ENCODE data around the gene UPK1B. TPM values are rescaled to one million over a fixed set of nuclear protein-coding genes. Genes with fewer than 3 reads are reported as not detected.
"Not testable (repeated sequence)": the region's sequence is repeated elsewhere in the genome, so short reads cannot be mapped to it uniquely, and the experiment has no call there.

The UPK1B gene
- polyA plus RNA-seq, result 1 to 10 TPM in 1 of 3 donors, under 1 TPM in 2; 0.22 to 2.1 (median 0.85) TPM

GRCh38 chr3:119173325-119173724, at the start of gene UPK1B:
Gene UPK1B (plus strand): TSS chr3:119173598. CDS start chr3:119186742, 13,144 bp downstream.
- H3K27ac ChIP-seq (ENCODE audit: low read depth, low read length), result no peak within 1 kb of the TSS
- WGBS, 3 donors, result 25 to 37% (median 30%) methylated on average over 13 of the region's 13 CpGs

- H3K27ac ChIP-seq (ENCODE audit: low read depth, low read length), result no peak overlapping the region
- 90 to 95% (median 91%) methylated on average over 10 of the region's 10 CpGs for WGBS, 3 donors
Observed at GRCh38 chr3:119125342-119125741, 48.1 kb upstream of the UPK1B start.

- 62 to 76% (median 70%) methylated on average over 17 of the region's 17 CpGs for WGBS, 3 donors
- H3K27ac ChIP-seq (ENCODE audit: low read depth, low read length), result no peak overlapping the region
Observed at GRCh38 chr3:119125742-119126504, 47.5 kb upstream of the UPK1B start.

- not testable (repeated sequence) for H3K27ac ChIP-seq (ENCODE audit: low read depth, low read length)
- WGBS, 3 donors, result 46 to 59% (median 47%) methylated on average over 7 of the region's 7 CpGs
Observed at GRCh38 chr3:119130291-119130690, 43.1 kb upstream of the UPK1B start.

- not testable (repeated sequence) for H3K27ac ChIP-seq (ENCODE audit: low read depth, low read length)
- 79 to 95% (median 92%) methylated on average over 4 of the region's 4 CpGs for WGBS, 3 donors
Observed at GRCh38 chr3:119132291-119132690, 41.1 kb upstream of the UPK1B start.

GRCh38 chr3:119139360-119139759, 34.0 kb upstream of the UPK1B start:
- not testable (repeated sequence) for H3K27ac ChIP-seq (ENCODE audit: low read depth, low read length)
- 69 to 76% (median 70%) methylated on average over 4 of the region's 4 CpGs for WGBS, 3 donors

- H3K27ac ChIP-seq (ENCODE audit: low read depth, low read length), result no peak overlapping the region
- 81 to 90% (median 85%) methylated on average over 5 of the region's 5 CpGs for WGBS, 3 donors
Observed at GRCh38 chr3:119140466-119140865, 32.9 kb upstream of the UPK1B start.

- no peak overlapping the region for H3K27ac ChIP-seq (ENCODE audit: low read depth, low read length)
Observed at GRCh38 chr3:119145128-119145499, 28.3 kb upstream of the UPK1B start.

GRCh38 chr3:119145500-119146167, 27.8 kb upstream of the UPK1B start, which contains the start of gene TEX55:
Gene TEX55 (plus strand): TSS chr3:119146165. CDS start chr3:119146190, 25 bp downstream.
- 78 to 83% (median 83%) methylated on average over 23 of the region's 23 CpGs for WGBS, 3 donors
- no peak within 1 kb of the TSS for H3K27ac ChIP-seq (ENCODE audit: low read depth, low read length)

- no peak overlapping the region for H3K27ac ChIP-seq (ENCODE audit: low read depth, low read length)
- 85 to 92% (median 89%) methylated on average over 15 of the region's 15 CpGs for WGBS, 3 donors
Observed at GRCh38 chr3:119146578-119147375, 26.6 kb upstream of the UPK1B start.

GRCh38 chr3:119147494-119147893, 25.9 kb upstream of the UPK1B start:
- 44 to 47% (median 44%) methylated on average over 2 of the region's 2 CpGs for WGBS, 3 donors
- no peak overlapping the region for H3K27ac ChIP-seq (ENCODE audit: low read depth, low read length)

- WGBS, 3 donors, result 93 to 95% (median 93%) methylated on average over 2 of the region's 2 CpGs
- no peak overlapping the region for H3K27ac ChIP-seq (ENCODE audit: low read depth, low read length)
Observed at GRCh38 chr3:119148493-119149180, 24.8 kb upstream of the UPK1B start.

GRCh38 chr3:119149484-119149883, 23.9 kb upstream of the UPK1B start:
- WGBS, 3 donors, result 70 to 77% (median 72%) methylated on average over 4 of the region's 4 CpGs
- H3K27ac ChIP-seq (ENCODE audit: low read depth, low read length), result no peak overlapping the region

- no peak overlapping the region for H3K27ac ChIP-seq (ENCODE audit: low read depth, low read length)
Observed at GRCh38 chr3:119156868-119157267, 16.5 kb upstream of the UPK1B start.

- WGBS, 3 donors, result 59 to 79% (median 70%) methylated on average over 2 of the region's 2 CpGs
- no peak overlapping the region for H3K27ac ChIP-seq (ENCODE audit: low read depth, low read length)
Observed at GRCh38 chr3:119157971-119158370, 15.4 kb upstream of the UPK1B start.

GRCh38 chr3:119160361-119160760, 13.0 kb upstream of the UPK1B start:
- no peak overlapping the region for H3K27ac ChIP-seq (ENCODE audit: low read depth, low read length)
- 6 to 95% (median 87%) methylated on average over 1 of the region's 1 CpG for WGBS, 3 donors

GRCh38 chr3:119160815-119161214, 12.6 kb upstream of the UPK1B start:
- WGBS, 3 donors, result 29 to 64% (median 44%) methylated on average over 1 of the region's 1 CpG
- H3K27ac ChIP-seq (ENCODE audit: low read depth, low read length), result no peak overlapping the region

GRCh38 chr3:119161240-119161639, 12.2 kb upstream of the UPK1B start:
- WGBS, 3 donors, result 44 to 67% (median 58%) methylated on average over 2 of the region's 2 CpGs
- no peak overlapping the region for H3K27ac ChIP-seq (ENCODE audit: low read depth, low read length)

GRCh38 chr3:119164745-119165144, 8.7 kb upstream of the UPK1B start:
- 86 to 89% (median 86%) methylated on average over 9 of the region's 9 CpGs for WGBS, 3 donors
- not testable (repeated sequence) for H3K27ac ChIP-seq (ENCODE audit: low read depth, low read length)

All from adipose tissue (tissue), 3 donors.